HG03064 (cell line): ENCODE measurements around the gene CA5A.
A peak's percentile ranks its signal among the peaks of the same experiment; 100 is the strongest.
"Not testable (repeated sequence)": the region's sequence is repeated elsewhere in the genome, so short reads cannot be mapped to it uniquely, and the experiment has no call there.

Experiments used
- ATAC-seq: cut with Tn5 transposase; IDR thresholded peaks from one replicate; pipeline ENCODE4 v1.9.1; 2021; ENCODE audit warnings: low read depth; ENCODE audit not compliant: unreplicated experiment

CA5A gene

GRCh38 chr16:87900489-87900888, 35.8 kb downstream of the CA5A start:
- not testable (repeated sequence) for ATAC-seq

GRCh38 chr16:87897521-87898505, 38.5 kb downstream of the CA5A start:
- ATAC-seq, result no peak

GRCh38 chr16:87896924-87897520, 39.3 kb downstream of the CA5A start:
- not testable (repeated sequence) for ATAC-seq

- ATAC-seq, result not testable (repeated sequence)
These were observed 40.0 kb downstream of the CA5A start for GRCh38 chr16:87896176-87896890.

GRCh38 chr16:87895641-87896141, 40.6 kb downstream of the CA5A start:
- peak; percentile 65 for ATAC-seq

- ATAC-seq, result not testable (repeated sequence)
These were observed 42.3 kb downstream of the CA5A start for GRCh38 chr16:87894005-87894404.

- ATAC-seq, result no peak
These were observed 44.6 kb downstream of the CA5A start for GRCh38 chr16:87891764-87892163.

- not testable (repeated sequence) for ATAC-seq
These were observed 46.6 kb downstream of the CA5A start for GRCh38 chr16:87889762-87890161.

GRCh38 chr16:87888346-87888745, 48.0 kb downstream of the CA5A start:
- not testable (repeated sequence) for ATAC-seq

GRCh38 chr16:87887931-87888330, 48.4 kb downstream of the CA5A start:
- ATAC-seq, result not testable (repeated sequence)

- ATAC-seq, result not testable (repeated sequence)
These were observed 50.9 kb downstream of the CA5A start for GRCh38 chr16:87885371-87885967.

- no peak for ATAC-seq
These were observed 53.8 kb downstream of the CA5A start for GRCh38 chr16:87882436-87883019.

GRCh38 chr16:87881324-87882200, 54.8 kb downstream of the CA5A start:
- no peak for ATAC-seq

GRCh38 chr16:87880117-87880696, 56.1 kb downstream of the CA5A start:
- ATAC-seq, result no peak

- not testable (repeated sequence) for ATAC-seq
These were observed 56.8 kb downstream of the CA5A start for GRCh38 chr16:87879411-87880013.

- ATAC-seq, result no peak
These were observed 57.6 kb downstream of the CA5A start for GRCh38 chr16:87878704-87879103.

GRCh38 chr16:87877942-87878507, 58.3 kb downstream of the CA5A start:
- ATAC-seq, result no peak
